OCI-LY7 (cell line): ENCODE results near the gene SEC22C.

Experiments used
- CTCF ChIP-seq: fragments of 200-600 bp; sonication (generic); conservative IDR thresholded peaks from 2 replicates; pipeline ENCODE4 v1.5.1; 2014; ENCODE audit warnings: mild to moderate bottlenecking, antibody characterized with exemption, low read length, moderate library complexity, mixed read lengths
- EZH2phosphoT487 ChIP-seq: fragments of 200-600 bp; sonication (generic); IDR thresholded peaks from 2 replicates; pipeline ENCODE4 v1.6.1; 2018; ENCODE audit warnings: low read depth, borderline replicate concordance, mild to moderate bottlenecking, mixed run types, antibody characterized with exemption, low read length, moderate library complexity, mixed read lengths

- TF ChIP-seq CTCF (no peak), EZH2phosphoT487 (no peak)
These were observed 3.7 kb downstream of the SEC22C start for GRCh38 chr3:42578054-42578453.
